Gastroesophageal sphincter (tissue), 4 donors: ENCODE results near the gene CELA3A. TPM values are rescaled to one million over a fixed set of nuclear protein-coding genes. Genes with fewer than 3 reads are reported as not detected.
A peak's percentile ranks its signal among the peaks of the same experiment; 100 is the strongest.

Source experiments
- ATAC-seq: fragments of 150-250 bp; one replicate; pipeline ENCODE4 v1.9.1; 2016; ENCODE audit warnings: mild to moderate bottlenecking, moderate library complexity
- H3K27ac ChIP-seq, 4 donors: fragments of 200-600 bp; sonication (generic) in 3 of 4; 1 replicate in 3 of 4; 2 replicates in 1 of 4; pipeline ENCODE4 v1.5.1; 2016 to 2019
- H3K27me3 ChIP-seq: fragments of 200-600 bp; sonication (generic); one replicate; pipeline ENCODE4 v1.5.1; 2019
- H3K36me3 ChIP-seq, 2 donors: fragments of 200-600 bp; sonication (generic); one replicate each; pipeline ENCODE4 v1.5.1; 2019; ENCODE audit warnings: control low read depth in 1 of 2
- H3K4me1 ChIP-seq, 3 donors: fragments of 200-600 bp; sonication (generic); 1 replicate in 2 of 3; 2 replicates in 1 of 3; pipeline ENCODE4 v1.5.1; 2016 to 2019; ENCODE audit warnings: control low read depth in 2 of 3
- H3K4me3 ChIP-seq, 2 donors: fragments of 200-600 bp; sonication (generic); one replicate each; pipeline ENCODE4 v1.5.1; 2019; ENCODE audit warnings: mild to moderate bottlenecking in 1 of 2, moderate library complexity in 1 of 2
- H3K9me3 ChIP-seq, 3 donors: fragments of 200-600 bp; sonication (generic); one replicate each; pipeline ENCODE4 v1.5.1; 2017 to 2019; ENCODE audit warnings: control low read depth in 2 of 3
- EP300 ChIP-seq: sonication (generic); formaldehyde crosslinking; IDR thresholded peaks from one replicate; pipeline ENCODE4 v1.6.1; 2017; ENCODE audit warnings: antibody characterized with exemption, mild to moderate bottlenecking
- POLR2A ChIP-seq, 2 donors: fragments of 450-650 bp; IDR thresholded peaks; one replicate each; pipeline ENCODE4 v1.6.1; 2017; ENCODE audit warnings: antibody characterized with exemption in 2 of 2, mild to moderate bottlenecking in 2 of 2, moderate library complexity in 1 of 2
- POLR2AphosphoS5 ChIP-seq: sonication (generic); formaldehyde crosslinking; IDR thresholded peaks from one replicate; pipeline ENCODE4 v1.6.1; 2017; ENCODE audit warnings: antibody characterized with exemption
- WGBS, 2 donors: methylation state at CpG; one replicate each; pipeline ENCODE4 v1.1.5; 2018; ENCODE audit warnings: low coverage in 1 of 2; 5-methylcytosine and 5-hydroxymethylcytosine counted together
- total RNA-seq, 4 donors: library from RNA; depleted of rRNA; stranded (reverse); fragments of >200 nt; gene quantifications; one replicate each; pipeline ENCODE4 v1.1.0, GENCODE V29; 2016
- TF ChIP-seq, protein P1 (sequence below), 4 experiments: fragments of 200-600 bp in 2 of 4; fragments of 450-650 bp in 2 of 4; sonication (generic) in 1 of 4; IDR thresholded peaks; one replicate each; pipeline ENCODE4 v1.5.1; 2017 to 2019; ENCODE audit warnings: antibody characterized with exemption in 4 of 4, mild to moderate bottlenecking in 2 of 4, moderate library complexity in 2 of 4

The CELA3A gene
- total RNA-seq, 4 donors from 2014 or later = not detected

DNA sequence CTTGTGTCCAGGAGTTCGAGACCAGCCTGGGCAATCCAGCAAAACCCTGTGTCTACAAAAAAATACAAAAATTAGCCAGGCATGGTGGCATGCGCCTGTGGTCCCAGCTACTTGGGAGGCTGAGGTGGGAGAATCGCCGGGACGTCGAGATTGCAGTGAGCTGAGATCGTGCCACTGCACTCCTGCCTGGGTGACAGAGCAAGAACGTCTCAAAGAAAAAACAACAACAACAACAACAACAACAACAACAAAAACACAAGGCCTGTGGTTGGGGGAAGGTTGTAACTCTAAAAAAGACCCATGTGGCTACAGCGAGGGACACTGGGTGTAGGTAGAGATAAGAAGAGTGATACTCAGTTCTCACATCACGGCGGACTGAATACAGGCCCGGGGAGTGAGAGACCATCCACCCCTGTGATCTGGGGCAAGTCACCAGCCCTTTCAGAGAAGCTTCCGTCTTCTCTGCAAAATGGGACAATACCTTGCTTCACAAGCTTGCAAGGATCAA is 50.2 kb downstream of the CELA3A start:
- Histone ChIP-seq H3K4me3 (peak overlapping the region in 1 of 2 donors; percentile 100), H3K9me3 (no peaks in the 10 kb centered on the region), H3K27me3 (no peaks in the 10 kb centered on the region), H3K36me3 (no peaks in the 10 kb centered on the region), H3K27ac (no peak overlapping the region), H3K4me1 (peaks cover 3 to 34% (median 19%) of the 10 kb centered on the region in 3 donors)
- no peak for ATAC-seq
- 86 to 90% methylated on average over 2 to 11 of the region's 13 CpGs for WGBS, 2 donors
- no peak for TF ChIP-seq EP300
- no peak for TF ChIP-seq POLR2A (IDR thresholded peaks at IDR 0.05)

DNA sequence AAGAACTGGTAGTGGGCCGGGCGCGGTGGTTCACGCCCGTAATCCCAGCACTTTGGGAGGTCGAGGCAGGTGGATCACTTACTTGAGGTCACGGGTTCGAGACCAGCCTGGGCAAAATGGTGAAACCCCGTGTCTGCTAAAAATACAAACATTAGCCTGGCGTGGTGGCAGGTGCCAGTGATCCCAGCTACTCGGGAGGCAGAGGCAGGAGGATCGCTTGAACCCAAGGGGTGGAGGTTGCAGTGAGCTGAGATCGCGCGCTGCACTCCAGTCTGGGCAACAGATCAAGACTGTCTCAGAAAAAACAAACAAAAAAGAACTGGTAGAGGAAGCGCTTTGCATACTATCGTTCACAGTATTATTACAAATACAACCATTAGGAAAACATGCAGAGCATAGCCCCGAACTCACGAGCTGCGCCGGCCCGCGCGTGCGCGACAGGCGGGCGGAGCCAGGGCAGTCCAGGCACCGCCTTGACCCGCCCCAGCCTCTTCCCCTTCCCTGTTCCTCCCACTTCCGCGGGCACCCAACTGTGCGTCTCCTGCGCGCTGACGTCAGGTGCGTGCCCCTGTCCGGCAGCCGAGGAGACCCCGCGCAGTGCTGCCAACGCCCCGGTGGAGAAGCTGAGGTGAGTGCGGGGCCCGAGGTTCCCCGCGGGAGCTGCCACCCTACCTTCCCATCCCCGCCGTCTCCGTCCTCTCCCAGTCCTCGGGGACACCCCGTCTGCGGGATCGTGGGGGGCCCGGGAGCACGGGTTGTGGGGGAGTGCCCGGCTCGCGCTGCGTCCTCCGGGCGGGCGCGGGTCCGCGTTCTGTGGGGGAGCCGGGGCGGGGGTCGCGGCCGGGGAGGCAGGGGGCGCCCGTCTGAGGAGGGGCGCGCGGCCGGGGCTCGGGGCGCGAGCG is 50.9 kb downstream of the CELA3A start, which contains the start of gene CDC42:
Gene CDC42, plus strand, starts transcription at position 595 of the 902 bp plus-strand sequence. CDS start 25,770 bp downstream, outside the sequence.
- Histone ChIP-seq H3K27me3 (no peaks in the 10 kb centered on the region), H3K36me3 (no peaks in the 10 kb centered on the region), H3K4me1 (peaks cover 3 to 41% (median 25%) of the 10 kb centered on the region in 3 donors), H3K27ac (peak within 1 kb of the TSS; percentile 98 to 100 (median 100)), H3K4me3 (peak within 1 kb of the TSS; percentile 86 to 100), H3K9me3 (no peaks in the 10 kb centered on the region)
- peak; percentile 99 for ATAC-seq
- peak; percentile 97 to 98 for TF ChIP-seq POLR2A (IDR thresholded peaks at IDR 0.05)
- peak; percentile 99 for TF ChIP-seq POLR2AphosphoS5
- TF ChIP-seq, protein P1, sequence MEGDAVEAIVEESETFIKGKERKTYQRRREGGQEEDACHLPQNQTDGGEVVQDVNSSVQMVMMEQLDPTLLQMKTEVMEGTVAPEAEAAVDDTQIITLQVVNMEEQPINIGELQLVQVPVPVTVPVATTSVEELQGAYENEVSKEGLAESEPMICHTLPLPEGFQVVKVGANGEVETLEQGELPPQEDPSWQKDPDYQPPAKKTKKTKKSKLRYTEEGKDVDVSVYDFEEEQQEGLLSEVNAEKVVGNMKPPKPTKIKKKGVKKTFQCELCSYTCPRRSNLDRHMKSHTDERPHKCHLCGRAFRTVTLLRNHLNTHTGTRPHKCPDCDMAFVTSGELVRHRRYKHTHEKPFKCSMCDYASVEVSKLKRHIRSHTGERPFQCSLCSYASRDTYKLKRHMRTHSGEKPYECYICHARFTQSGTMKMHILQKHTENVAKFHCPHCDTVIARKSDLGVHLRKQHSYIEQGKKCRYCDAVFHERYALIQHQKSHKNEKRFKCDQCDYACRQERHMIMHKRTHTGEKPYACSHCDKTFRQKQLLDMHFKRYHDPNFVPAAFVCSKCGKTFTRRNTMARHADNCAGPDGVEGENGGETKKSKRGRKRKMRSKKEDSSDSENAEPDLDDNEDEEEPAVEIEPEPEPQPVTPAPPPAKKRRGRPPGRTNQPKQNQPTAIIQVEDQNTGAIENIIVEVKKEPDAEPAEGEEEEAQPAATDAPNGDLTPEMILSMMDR (IDR thresholded peaks at IDR 0.05) = peak in 1 of 4 experiments; percentile 11
- no peak for TF ChIP-seq EP300
- WGBS, 2 donors = 0 to 8% methylated on average over 1 to 18 of the region's 81 CpGs

DNA sequence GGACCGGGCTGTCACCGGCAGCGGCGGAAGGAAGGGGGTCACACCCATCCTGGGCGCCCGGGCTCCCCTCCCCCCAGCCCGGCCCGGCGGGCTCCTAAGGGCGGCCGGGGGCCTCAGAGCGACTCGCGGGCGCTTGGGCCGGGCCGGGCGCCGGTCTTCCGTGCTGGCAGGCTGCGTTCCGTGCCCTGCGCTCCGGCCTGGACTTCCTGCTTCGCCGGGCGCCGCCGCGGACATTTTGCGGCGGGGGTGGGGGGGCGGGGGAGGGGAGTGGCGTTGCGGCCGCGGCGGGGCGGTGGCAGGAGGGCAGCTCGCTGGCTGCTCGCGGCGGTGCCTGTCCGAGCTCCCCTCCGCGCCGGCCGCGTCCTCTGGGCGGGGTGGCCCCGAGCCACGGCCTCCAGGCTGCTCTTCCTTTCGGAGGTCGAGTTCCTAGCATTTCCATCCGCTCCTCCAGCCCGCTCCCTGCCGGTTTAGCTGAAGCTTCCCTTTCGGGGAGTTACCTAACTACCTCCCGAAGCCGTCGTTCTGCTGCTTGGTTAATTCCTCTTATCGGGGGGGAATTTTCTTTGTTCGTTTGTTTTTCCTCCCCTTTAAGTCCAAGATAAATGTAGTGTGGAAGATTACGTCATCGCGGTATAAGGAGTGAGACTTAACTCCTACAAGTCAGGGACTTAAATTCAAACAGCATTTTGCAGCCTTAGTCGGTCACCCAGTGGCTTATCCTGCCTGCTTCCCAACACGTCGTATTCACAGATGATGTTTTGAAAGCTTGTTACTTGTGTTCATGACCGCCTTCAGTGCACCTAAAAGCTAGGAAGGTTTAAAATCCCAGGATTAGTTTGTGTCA is 51.8 kb downstream of the CELA3A start:
- ATAC-seq = peak; percentile 75
- Histone ChIP-seq H3K4me1 (peaks cover 3 to 49% (median 33%) of the 10 kb centered on the region in 3 donors), H3K27me3 (no peaks in the 10 kb centered on the region), H3K27ac (peak overlapping the region; percentile 98 to 100 (median 100)), H3K9me3 (no peaks in the 10 kb centered on the region), H3K36me3 (peaks cover 0 to 8% of the 10 kb centered on the region in 2 donors), H3K4me3 (peak overlapping the region; percentile 86 to 100)
- WGBS, 2 donors = 0 to 1% methylated on average over 3 to 15 of the region's 70 CpGs
- no peak for TF ChIP-seq POLR2A (IDR thresholded peaks at IDR 0.05)
- peak; percentile 28 for TF ChIP-seq POLR2AphosphoS5

DNA sequence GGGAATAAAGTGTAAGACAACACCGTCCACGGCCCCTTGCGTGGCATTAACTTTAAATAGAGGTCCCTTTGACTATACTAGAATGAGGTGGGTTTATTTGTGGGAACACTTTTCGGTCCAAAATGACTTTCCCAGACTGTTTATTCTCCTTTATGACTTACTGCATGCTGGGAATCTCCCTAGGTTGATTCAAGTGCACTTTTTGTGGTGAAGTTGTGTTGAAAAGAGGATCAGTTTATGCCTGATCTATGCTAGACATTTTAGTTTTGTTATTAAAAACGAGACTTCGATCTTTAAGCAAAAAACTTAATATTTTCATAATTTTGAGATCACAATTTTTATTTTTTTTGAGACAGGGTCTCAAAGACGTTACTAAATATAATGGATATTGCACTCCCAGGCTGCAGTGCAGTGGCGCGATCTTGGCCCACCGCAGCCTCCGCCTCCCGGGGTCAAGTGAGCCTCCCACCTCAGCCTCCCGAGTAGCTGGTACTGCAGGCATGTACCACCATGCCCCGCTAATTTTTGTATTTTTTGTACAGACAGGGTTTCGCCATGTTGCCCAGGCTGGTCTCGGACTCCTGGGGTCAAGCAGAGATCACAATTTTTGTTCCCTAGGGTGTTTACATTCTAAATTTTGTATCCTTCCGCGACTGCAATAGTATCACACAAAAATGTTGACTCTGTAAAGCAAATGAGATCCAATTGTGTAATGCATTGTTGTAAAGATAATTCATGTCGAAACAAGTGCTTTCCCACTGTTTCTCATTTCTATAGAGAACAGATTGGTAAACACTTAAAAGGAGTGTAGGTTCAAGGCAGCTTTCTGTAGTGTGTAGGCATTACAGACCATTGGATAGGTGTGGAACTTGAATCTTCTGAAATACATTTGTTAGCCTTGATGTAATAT is 52.7 kb downstream of the CELA3A start:
- Histone ChIP-seq H3K27me3 (no peaks in the 10 kb centered on the region), H3K4me3 (peak overlapping the region; percentile 86 to 100), H3K4me1 (peaks cover 3 to 58% (median 38%) of the 10 kb centered on the region in 3 donors), H3K36me3 (peaks cover 0 to 13% of the 10 kb centered on the region in 2 donors), H3K9me3 (no peaks in the 10 kb centered on the region), H3K27ac (peak overlapping the region; percentile 98 to 100 (median 100))
- 31 to 42% methylated on average over 15 to 19 of the region's 19 CpGs for WGBS, 2 donors
- no peak for TF ChIP-seq EP300
- TF ChIP-seq, protein P1 (IDR thresholded peaks at IDR 0.05) = no peak
- no peak for ATAC-seq

DNA sequence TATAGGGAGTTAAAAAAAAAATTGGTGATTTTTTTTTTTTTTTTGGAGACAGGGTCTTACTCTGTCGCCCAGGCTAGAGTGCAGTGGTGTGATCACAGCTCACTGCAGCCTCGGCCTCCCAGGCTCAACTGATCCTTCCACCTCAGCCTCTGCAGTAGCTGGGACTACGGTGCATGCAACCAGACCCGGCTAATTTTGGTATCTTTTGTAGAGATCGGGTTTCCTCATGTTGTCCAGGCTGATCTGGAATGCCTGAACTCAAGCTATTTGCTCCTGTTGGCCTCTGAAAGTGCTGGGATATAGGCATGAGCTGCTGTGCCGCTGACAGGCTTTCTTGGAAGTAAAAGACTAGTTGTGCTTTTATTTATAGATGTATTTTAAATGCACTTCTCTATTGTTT is 54.0 kb downstream of the CELA3A start:
- Histone ChIP-seq H3K36me3 (peaks cover 0 to 13% of the 10 kb centered on the region in 2 donors), H3K27ac (peak overlapping the region in 2 of 4 donors; percentile 12 to 63), H3K27me3 (no peaks in the 10 kb centered on the region), H3K9me3 (no peaks in the 10 kb centered on the region), H3K4me1 (peaks cover 3 to 72% (median 46%) of the 10 kb centered on the region in 3 donors), H3K4me3 (peak overlapping the region in 1 of 2 donors; percentile 14)
- no peak for ATAC-seq
- TF ChIP-seq POLR2A (IDR thresholded peaks at IDR 0.05) (no peak), POLR2AphosphoS5 (no peak), EP300 (no peak)
- TF ChIP-seq, protein P1 (IDR thresholded peaks at IDR 0.05) = no peak
- 35 to 64% methylated on average over 5 to 6 of the region's 6 CpGs for WGBS, 2 donors
